ENCODE measurements around the gene MYL5. TPM values are rescaled to one million over a fixed set of nuclear protein-coding genes. Genes with fewer than 3 reads are reported as not detected.

Gene MYL5
- total RNA-seq, 2 experiments from 2014 or later, result 14.7 to 17.8 TPM

DNA sequence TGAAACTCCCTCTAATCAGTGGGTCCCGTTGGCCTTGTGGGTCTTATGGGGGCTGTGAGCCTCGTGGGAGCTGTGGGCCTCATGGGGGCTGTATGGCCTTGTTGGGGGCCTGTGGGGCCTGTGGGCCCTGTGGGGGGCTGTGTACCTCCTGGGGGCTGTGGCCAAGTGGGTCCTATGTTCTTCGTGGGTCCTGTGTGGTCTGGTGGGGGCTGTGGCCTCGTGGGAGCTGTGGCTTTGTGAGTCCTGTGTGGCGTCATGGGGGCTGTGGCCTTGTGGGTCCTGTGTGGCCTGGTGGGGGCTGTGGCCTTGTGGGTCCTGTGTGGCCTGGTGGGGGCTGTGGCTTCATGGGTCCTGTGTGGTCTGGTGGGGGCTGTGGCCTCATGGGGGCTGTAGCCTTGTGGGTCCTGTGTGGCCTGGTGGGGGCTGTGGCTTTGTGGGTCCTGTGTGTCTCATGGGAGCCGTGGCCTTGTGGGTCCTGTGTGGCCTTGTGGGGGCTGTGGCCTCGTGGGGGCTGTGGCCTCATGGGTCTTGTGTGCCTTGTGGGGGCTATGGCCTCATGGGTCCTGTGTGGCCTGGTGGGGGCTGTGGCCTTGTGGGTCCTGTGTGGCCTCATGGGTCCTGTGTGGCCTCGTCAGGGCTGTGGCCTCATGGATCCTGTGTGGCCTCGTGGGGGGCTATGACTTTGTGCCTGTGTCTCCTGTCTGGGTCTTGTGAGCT is 38.7 kb downstream of the MYL5 start:
- no peak for TF ChIP-seq CTCF (IDR thresholded peaks at IDR 0.05)
- Mint-ChIP-seq H3K4me3 (no peak overlapping the region), H3K27me3 (no peaks in the 10 kb centered on the region), H3K27ac (no peak overlapping the region), H3K36me3 (ENCODE audit: low read depth) (peaks cover 3% of the 10 kb centered on the region), H3K9me3 (no peaks in the 10 kb centered on the region), H3K4me1 (ENCODE audit: low read depth) (peaks cover 29% of the 10 kb centered on the region)
- POLR2A ChIA-PET, result no interaction called here
- CTCF ChIA-PET, result interaction anchor here (1.0 kb wide), 1 partner anchor 30 kb away, joined by 3 read pairs; no protein-coding TSS in a partner anchor
- intact Hi-C loops (cut with micrococcal nuclease), result no loop called here
- DNase-seq, result no peak
- ATAC-seq, result no peak

- Mint-ChIP-seq H3K4me1 (ENCODE audit: low read depth) (peaks cover 22% of the 10 kb centered on the region), H3K36me3 (ENCODE audit: low read depth) (no peaks in the 10 kb centered on the region), H3K9me3 (no peaks in the 10 kb centered on the region), H3K27ac (no peak overlapping the region), H3K27me3 (no peaks in the 10 kb centered on the region), H3K4me3 (no peak overlapping the region)
- intact Hi-C loops (cut with micrococcal nuclease), result no loop called here
- DNase-seq, result no peak
- no peak for TF ChIP-seq CTCF (IDR thresholded peaks at IDR 0.05)
- ChIA-PET CTCF (interaction anchor here (1.0 kb wide), 1 partner anchor 29 kb away, joined by 3 read pairs; no protein-coding TSS in a partner anchor), POLR2A (no interaction called here)
- ATAC-seq, result no peak
Measured at GRCh38 chr4:714087-714486, 39.7 kb downstream of the MYL5 start.

DNA sequence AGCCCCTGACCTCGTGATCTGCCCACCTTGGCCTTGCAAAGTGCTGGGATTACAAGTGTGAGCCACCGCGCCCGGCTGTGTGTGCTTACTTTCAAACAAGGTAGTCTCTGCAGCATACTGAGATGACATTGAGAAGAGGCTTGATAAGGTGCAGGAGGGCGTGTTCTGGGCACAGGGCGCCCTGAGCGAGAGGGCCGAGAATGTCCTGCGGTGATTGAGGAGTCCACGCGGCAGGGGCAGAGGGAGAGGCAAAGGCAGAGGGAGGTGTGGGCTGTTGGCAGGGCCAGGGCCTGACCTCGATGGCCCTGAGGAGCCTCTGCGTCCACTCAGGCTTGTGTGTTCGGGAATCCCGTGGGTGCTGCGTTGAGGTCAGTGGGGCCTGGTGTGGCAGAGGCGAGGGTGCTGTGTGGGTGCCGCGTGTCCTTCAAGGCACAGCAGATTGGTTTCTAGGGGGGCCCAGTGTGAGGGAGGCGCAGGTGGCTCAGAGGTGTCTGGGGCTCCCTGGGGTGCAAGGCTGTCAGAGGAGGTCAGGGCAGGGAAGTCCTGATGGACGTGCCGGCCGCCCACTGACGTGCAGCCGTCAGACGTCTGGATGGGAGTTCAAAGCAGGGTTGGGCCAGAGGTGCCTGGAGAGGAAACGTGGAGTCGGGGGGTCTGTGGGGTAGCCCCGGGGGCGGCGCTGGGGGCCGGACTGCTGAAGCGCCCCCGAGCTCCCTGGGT is 43.4 kb downstream of the MYL5 start:
- no peaks in the 10 kb centered on the region for H3K27me3 Mint-ChIP-seq
- ATAC-seq (no peak), DNase-seq (no peak)
- TF ChIP-seq CTCF (IDR thresholded peaks at IDR 0.05), result no peak
- CTCF ChIA-PET, result interaction anchor here (1.1 kb wide), 1 partner anchor 9 kb away, joined by 4 read pairs; no protein-coding TSS in a partner anchor
- no peak overlapping the region for H3K27ac Mint-ChIP-seq
- POLR2A ChIA-PET, result no interaction called here
- intact Hi-C loops (cut with micrococcal nuclease), result no loop called here
- peaks cover 11% of the 10 kb centered on the region for H3K36me3 Mint-ChIP-seq (ENCODE audit: low read depth)
- H3K4me1 Mint-ChIP-seq (ENCODE audit: low read depth), result peaks cover 14% of the 10 kb centered on the region
- no peak overlapping the region for H3K4me3 Mint-ChIP-seq
- no peaks in the 10 kb centered on the region for H3K9me3 Mint-ChIP-seq

DNA sequence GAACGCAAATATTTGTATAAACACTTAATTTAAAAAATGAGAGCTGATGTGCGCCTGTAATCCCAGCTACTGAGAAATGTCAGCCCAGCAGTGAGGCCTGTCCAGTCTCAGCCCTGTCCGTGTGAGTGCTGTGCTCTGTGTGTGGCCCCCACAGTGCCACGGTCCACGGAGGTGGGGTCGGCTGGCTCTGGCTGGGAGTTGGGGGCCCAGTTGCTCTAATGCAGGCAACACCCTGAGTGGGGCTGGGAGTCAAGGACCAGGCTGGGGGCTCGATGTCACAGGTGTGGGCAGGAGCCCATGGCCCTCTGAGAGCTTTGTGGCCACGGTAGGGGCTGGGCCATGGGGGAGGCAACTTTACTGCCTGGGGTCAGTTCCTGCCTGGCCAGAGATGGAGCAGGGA is 44.1 kb downstream of the MYL5 start:
- intact Hi-C loops (cut with micrococcal nuclease), result no loop called here
- CTCF ChIA-PET, result interaction anchor here (1.1 to 1.2 kb wide), 2 partner anchors 9 to 24 kb away, joined by 3 to 4 read pairs; no protein-coding TSS in a partner anchor
- H3K9me3 Mint-ChIP-seq, result no peaks in the 10 kb centered on the region
- TF ChIP-seq CTCF (IDR thresholded peaks at IDR 0.05), result no peak
- H3K4me1 Mint-ChIP-seq (ENCODE audit: low read depth), result peaks cover 14% of the 10 kb centered on the region
- ATAC-seq (no peak), DNase-seq (no peak)
- H3K27me3 Mint-ChIP-seq, result no peaks in the 10 kb centered on the region
- H3K36me3 Mint-ChIP-seq (ENCODE audit: low read depth), result peaks cover 18% of the 10 kb centered on the region
- H3K27ac Mint-ChIP-seq, result no peak overlapping the region
- H3K4me3 Mint-ChIP-seq, result no peak overlapping the region
- POLR2A ChIA-PET, result no interaction called here

Measured in activated CD8-positive, alpha-beta T cell treated with anti-CD3 and anti-CD28 coated beads for 36 hours (primary cell).